H9 (cell line): ENCODE data around the gene BRINP2. TPM values are rescaled to one million over a fixed set of nuclear protein-coding genes. Genes with fewer than 3 reads are reported as not detected.

ENCODE experiments used
- DNase-seq: peaks from one replicate; pipeline ENCODE4 v3.0.0-alpha.2; 2017
- H2AFZ ChIP-seq: one replicate; pipeline ENCODE4 v1.6.1; 2013; ENCODE audit warnings: mild to moderate bottlenecking, low read length, control low read depth, moderate library complexity
- H2AK5ac ChIP-seq: 2 replicates; pipeline ENCODE4 v1.6.1; 2013; ENCODE audit warnings: low read length, control low read depth, mixed read lengths; ENCODE audit not compliant: insufficient read length
- H2BK120ac ChIP-seq: one replicate; pipeline ENCODE4 v1.6.1; 2013; ENCODE audit warnings: low read depth, mild to moderate bottlenecking, low read length, control low read depth, inconsistent platforms; ENCODE audit not compliant: poor library complexity, severe bottlenecking
- H2BK12ac ChIP-seq: 2 replicates; pipeline ENCODE4 v1.6.1; 2013; ENCODE audit warnings: low read length, control low read depth, mixed read lengths, low read depth; ENCODE audit not compliant: insufficient read length
- H2BK15ac ChIP-seq: 2 replicates; pipeline ENCODE4 v1.6.1; 2013; ENCODE audit warnings: low read depth, low read length, control low read depth
- H2BK20ac ChIP-seq: one replicate; pipeline ENCODE4 v1.6.1; 2013; ENCODE audit warnings: low read depth, mild to moderate bottlenecking, low read length, control low read depth, inconsistent platforms; ENCODE audit not compliant: poor library complexity, severe bottlenecking
- H2BK5ac ChIP-seq: 2 replicates; pipeline ENCODE4 v1.6.1; 2013; ENCODE audit warnings: low read length, control low read depth, mixed read lengths; ENCODE audit not compliant: insufficient read length
- H3K14ac ChIP-seq: 2 replicates; pipeline ENCODE4 v1.6.1; 2013; ENCODE audit warnings: low read length, control low read depth; ENCODE audit not compliant: insufficient read depth
- H3K18ac ChIP-seq: 2 replicates; pipeline ENCODE4 v1.6.1; 2013; ENCODE audit warnings: low read depth, mild to moderate bottlenecking, mixed read lengths, low read length, control low read depth; ENCODE audit not compliant: insufficient read length
- H3K23ac ChIP-seq: 2 replicates; pipeline ENCODE4 v1.6.1; 2013; ENCODE audit warnings: low read length, control low read depth, mixed read lengths, low read depth; ENCODE audit not compliant: insufficient read length
- H3K23me2 ChIP-seq: 2 replicates; pipeline ENCODE4 v1.6.1; 2013; ENCODE audit warnings: low read depth, mild to moderate bottlenecking, mixed read lengths, low read length, control low read depth; ENCODE audit not compliant: insufficient read length, poor library complexity, severe bottlenecking
- H3K27ac ChIP-seq: 2 replicates; pipeline ENCODE4 v1.5.1; 2013; ENCODE audit warnings: low read length, control low read depth, mixed read lengths, low read depth; ENCODE audit not compliant: insufficient read length
- H3K27me3 ChIP-seq: 2 replicates; pipeline ENCODE4 v1.6.1; 2013; ENCODE audit warnings: low read length, control low read depth, inconsistent platforms; ENCODE audit not compliant: insufficient read depth
- H3K4ac ChIP-seq: 2 replicates; pipeline ENCODE4 v1.6.1; 2013; ENCODE audit warnings: low read depth, mild to moderate bottlenecking, control low read depth, inconsistent platforms, low read length, moderate library complexity
- H3K4me1 ChIP-seq: 2 replicates; pipeline ENCODE4 v1.6.1; 2013; ENCODE audit warnings: low read length, control low read depth, inconsistent platforms; ENCODE audit not compliant: insufficient read depth
- H3K4me2 ChIP-seq: 2 replicates; pipeline ENCODE4 v1.6.1; 2013; ENCODE audit warnings: low read length, control low read depth, mixed read lengths; ENCODE audit not compliant: insufficient read length, insufficient read depth
- H3K56ac ChIP-seq: 2 replicates; pipeline ENCODE4 v1.6.1; 2013; ENCODE audit warnings: low read depth, mild to moderate bottlenecking, mixed read lengths, low read length, control low read depth; ENCODE audit not compliant: insufficient read length
- H3K79me1 ChIP-seq: 2 replicates; pipeline ENCODE4 v1.6.1; 2013; ENCODE audit warnings: low read depth, mild to moderate bottlenecking, moderate library complexity, low read length, control low read depth, inconsistent platforms; ENCODE audit not compliant: insufficient read depth, poor library complexity, severe bottlenecking
- H3K79me2 ChIP-seq: 2 replicates; pipeline ENCODE4 v1.6.1; 2013; ENCODE audit warnings: low read length, control low read depth, inconsistent platforms; ENCODE audit not compliant: insufficient read depth
- H3K9ac ChIP-seq: 2 replicates; pipeline ENCODE4 v1.6.1; 2013; ENCODE audit warnings: low read length, control low read depth, mixed read lengths; ENCODE audit not compliant: insufficient read length; ENCODE audit errors: extremely low read depth
- H3K9me3 ChIP-seq: one replicate; pipeline ENCODE4 v1.6.1; 2013; ENCODE audit warnings: low read depth, low read length, inconsistent platforms; ENCODE audit not compliant: control insufficient read depth
- H3T11ph ChIP-seq: one replicate; pipeline ENCODE4 v1.6.1; 2013; ENCODE audit warnings: mild to moderate bottlenecking, low read length, control low read depth, inconsistent platforms
- H4K20me1 ChIP-seq: one replicate; pipeline ENCODE4 v1.6.1; 2013; ENCODE audit not compliant: control insufficient read depth, insufficient read length, insufficient read depth
- H4K5ac ChIP-seq: 2 replicates; pipeline ENCODE4 v1.6.1; 2013; ENCODE audit warnings: low read depth, mild to moderate bottlenecking, mixed read lengths, low read length, control low read depth; ENCODE audit not compliant: insufficient read length
- H4K8ac ChIP-seq: replicated peaks from 2 replicates; pipeline ENCODE4 v1.6.1; 2013; ENCODE audit warnings: low read length, control low read depth, mixed read lengths, low read depth; ENCODE audit not compliant: insufficient read length
- H4K91ac ChIP-seq: 2 replicates; pipeline ENCODE4 v1.6.1; 2013; ENCODE audit warnings: low read depth, mild to moderate bottlenecking, moderate library complexity, mixed read lengths, low read length, control low read depth; ENCODE audit not compliant: insufficient read length
- H3K27ac Mint-ChIP-seq, 3 experiments: 2 replicates in 2 of 3; 3 replicates in 1 of 3; pipeline ENCODE4 v1.8.0; 2020 to 2021; ENCODE audit warnings: mixed read lengths in 3 of 3, mild to moderate bottlenecking in 1 of 3, moderate library complexity in 1 of 3
- H3K27me3 Mint-ChIP-seq: 2 replicates; pipeline ENCODE4 v1.8.0; 2021; ENCODE audit warnings: low read depth, mild to moderate bottlenecking, moderate library complexity, mixed read lengths
- H3K36me3 Mint-ChIP-seq, 3 experiments: 2 replicates in 2 of 3; 3 replicates in 1 of 3; pipeline ENCODE4 v1.8.0; 2020 to 2021; ENCODE audit warnings: low read depth in 3 of 3, mixed read lengths in 3 of 3; ENCODE audit not compliant: insufficient read depth in 1 of 3
- H3K4me1 Mint-ChIP-seq, 2 experiments: 2 replicates each; pipeline ENCODE4 v1.8.0; 2020; ENCODE audit warnings: mixed read lengths in 2 of 2
- H3K4me3 Mint-ChIP-seq, 2 experiments: 2 replicates in 1 of 2; 3 replicates in 1 of 2; pipeline ENCODE4 v1.8.0; 2020 to 2021; ENCODE audit warnings: mild to moderate bottlenecking in 2 of 2, mixed read lengths in 2 of 2, moderate library complexity in 1 of 2
- H3K9me3 Mint-ChIP-seq, 2 experiments: 2 replicates in 1 of 2; 3 replicates in 1 of 2; pipeline ENCODE4 v1.8.0; 2020; ENCODE audit warnings: mild to moderate bottlenecking in 2 of 2, mixed read lengths in 2 of 2, moderate library complexity in 1 of 2
- CTCF ChIP-seq: fragments of 200-600 bp; sonication (generic); conservative IDR thresholded peaks from 3 replicates; pipeline ENCODE4 v1.8.0; 2021; ENCODE audit warnings: antibody characterized with exemption, mild to moderate bottlenecking
- WGBS: extraction: QIAGEN DNeasy Blood & Tissue Kit; methylation state at CpG from one replicate; pipeline ENCODE4 v1.1.7; 2013; ENCODE audit warnings: missing lambda C conversion rate, low lambda C conversion rate, mixed read lengths; ENCODE audit not compliant: insufficient read length; ENCODE audit errors: extremely low coverage; 5-methylcytosine and 5-hydroxymethylcytosine counted together
- total RNA-seq: library from RNA; stranded (reverse); gene quantifications from 2 replicates; pipeline ENCODE4 v1.2.1, GENCODE V29; 2021

Gene BRINP2
- total RNA-seq, 1 experiment from 2014 or later, result not detected

- no peak overlapping the region for H3K56ac ChIP-seq
- H2AFZ ChIP-seq, result no peak overlapping the region
- H4K5ac ChIP-seq, result no peak overlapping the region
- no peak overlapping the region for H4K91ac ChIP-seq
- no peak for TF ChIP-seq CTCF
- no peak for DNase-seq
- H2BK20ac ChIP-seq, result no peak overlapping the region
- H2BK15ac ChIP-seq, result no peak overlapping the region
- no peak overlapping the region for H3K4ac ChIP-seq
- no peaks in the 10 kb centered on the region for H4K20me1 ChIP-seq
- H3K4me2 ChIP-seq, result no peak overlapping the region
- no peaks in the 10 kb centered on the region for H3K9me3 ChIP-seq
- H3K27ac ChIP-seq, result no peak overlapping the region
- Mint-ChIP-seq H3K27me3 (peaks cover 5% of the 10 kb centered on the region), H3K4me1 (peaks cover 8 to 15% of the 10 kb centered on the region in 2 experiments), H3K9me3 (no peaks in the 10 kb centered on the region), H3K4me3 (no peak overlapping the region), H3K27ac (no peak overlapping the region), H3K36me3 (no peaks in the 10 kb centered on the region)
- H3K18ac ChIP-seq, result no peak overlapping the region
- H2BK120ac ChIP-seq, result no peak overlapping the region
- no peak overlapping the region for H2BK5ac ChIP-seq
- no peaks in the 10 kb centered on the region for H3K79me1 ChIP-seq
- H3K23ac ChIP-seq, result no peak overlapping the region
- H4K8ac ChIP-seq, result no peak overlapping the region
- no peak overlapping the region for H3K14ac ChIP-seq
- H3T11ph ChIP-seq, result no peak overlapping the region
- no peaks in the 10 kb centered on the region for H3K79me2 ChIP-seq
- no peak overlapping the region for H2AK5ac ChIP-seq
- no peaks in the 10 kb centered on the region for H3K4me1 ChIP-seq
- WGBS, result no CpG with 5 or more reads among the region's 2 CpGs
- no peaks in the 10 kb centered on the region for H3K27me3 ChIP-seq
- no peak overlapping the region for H2BK12ac ChIP-seq
- no peaks in the 10 kb centered on the region for H3K23me2 ChIP-seq
- H3K9ac ChIP-seq, result no peak overlapping the region
Measured at GRCh38 chr1:177283380-177283779, 112.6 kb downstream of the BRINP2 start.
